ENCODE measurements around the gene LRRC37A3.
A peak's percentile ranks its signal among the peaks of the same experiment; 100 is the strongest.
"Not testable (repeated sequence)": the region's sequence is repeated elsewhere in the genome, so short reads cannot be mapped to it uniquely, and the experiment has no call there.

DNA sequence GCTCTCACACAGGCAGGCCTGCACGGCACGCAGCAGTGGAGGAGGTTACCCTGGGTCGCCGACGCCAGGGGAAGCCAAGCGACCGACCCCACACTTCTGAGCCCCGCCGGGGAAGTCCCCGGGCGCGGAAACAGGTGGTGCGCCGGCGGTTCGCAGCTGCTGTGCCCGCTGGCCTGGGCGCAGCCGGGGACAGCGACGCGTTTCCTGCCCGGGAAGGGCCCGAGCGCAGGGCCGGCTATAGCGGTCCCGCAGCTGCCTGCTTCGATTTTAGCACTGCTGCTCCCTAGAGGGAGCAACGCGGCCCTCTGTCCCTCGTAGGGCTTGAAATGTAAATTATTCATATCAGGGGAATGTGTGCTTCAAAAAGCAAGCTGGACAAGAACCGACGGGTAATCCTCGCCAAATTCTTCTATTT lies 46.6 kb upstream of the LRRC37A3 start:
- TF ChIP-seq, protein P1, sequence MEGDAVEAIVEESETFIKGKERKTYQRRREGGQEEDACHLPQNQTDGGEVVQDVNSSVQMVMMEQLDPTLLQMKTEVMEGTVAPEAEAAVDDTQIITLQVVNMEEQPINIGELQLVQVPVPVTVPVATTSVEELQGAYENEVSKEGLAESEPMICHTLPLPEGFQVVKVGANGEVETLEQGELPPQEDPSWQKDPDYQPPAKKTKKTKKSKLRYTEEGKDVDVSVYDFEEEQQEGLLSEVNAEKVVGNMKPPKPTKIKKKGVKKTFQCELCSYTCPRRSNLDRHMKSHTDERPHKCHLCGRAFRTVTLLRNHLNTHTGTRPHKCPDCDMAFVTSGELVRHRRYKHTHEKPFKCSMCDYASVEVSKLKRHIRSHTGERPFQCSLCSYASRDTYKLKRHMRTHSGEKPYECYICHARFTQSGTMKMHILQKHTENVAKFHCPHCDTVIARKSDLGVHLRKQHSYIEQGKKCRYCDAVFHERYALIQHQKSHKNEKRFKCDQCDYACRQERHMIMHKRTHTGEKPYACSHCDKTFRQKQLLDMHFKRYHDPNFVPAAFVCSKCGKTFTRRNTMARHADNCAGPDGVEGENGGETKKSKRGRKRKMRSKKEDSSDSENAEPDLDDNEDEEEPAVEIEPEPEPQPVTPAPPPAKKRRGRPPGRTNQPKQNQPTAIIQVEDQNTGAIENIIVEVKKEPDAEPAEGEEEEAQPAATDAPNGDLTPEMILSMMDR (conservative IDR thresholded peaks at IDR 0.05; ENCODE audit: low read length) = peak; percentile 44
- not testable (repeated sequence) for TF ChIP-seq EZH2phosphoT487 (IDR thresholded peaks at IDR 0.05; ENCODE audit: borderline replicate concordance)
